RWPE2 (cell line): ENCODE measurements around the gene AMH.
A peak's percentile ranks its signal among the peaks of the same experiment; 100 is the strongest.

Experiments used
- ATAC-seq: fragments of 200-7000 bp; cut with Tn5 transposase; 3 replicates; pipeline ENCODE4 v1.9.1; 2021; ENCODE audit warnings: low read depth
- DNase-seq: peaks from one replicate; pipeline ENCODE4 v3.0.0-alpha.2; 2020; ENCODE audit warnings: low spot score
- H3K27ac ChIP-seq: fragments of 450-650 bp; 2 replicates; pipeline ENCODE4 v1.5.1; 2017; ENCODE audit warnings: mild to moderate bottlenecking; ENCODE audit not compliant: poor library complexity, severe bottlenecking
- H3K27me3 ChIP-seq: fragments of 250-450 bp; sonication (Bioruptor Pico); 2 replicates; pipeline ENCODE4 v1.5.1; 2021; ENCODE audit warnings: mild to moderate bottlenecking, moderate library complexity; ENCODE audit not compliant: insufficient read depth, poor library complexity, severe bottlenecking
- H3K36me3 ChIP-seq: fragments of 250-450 bp; sonication (Bioruptor Pico); 2 replicates; pipeline ENCODE4 v1.5.1; 2020; ENCODE audit warnings: low read depth, mild to moderate bottlenecking, moderate library complexity
- H3K4me1 ChIP-seq: fragments of 250-450 bp; sonication (Bioruptor Pico); 2 replicates; pipeline ENCODE4 v1.5.1; 2021; ENCODE audit warnings: mild to moderate bottlenecking, moderate library complexity; ENCODE audit not compliant: insufficient read depth, poor library complexity, severe bottlenecking
- H3K4me3 ChIP-seq: fragments of 250-450 bp; sonication (Bioruptor Pico); 2 replicates; pipeline ENCODE4 v1.5.1; 2021; ENCODE audit warnings: mild to moderate bottlenecking, moderate library complexity; ENCODE audit not compliant: severe bottlenecking
- H3K9me3 ChIP-seq: fragments of 250-450 bp; sonication (Bioruptor Pico); 2 replicates; pipeline ENCODE4 v1.5.1; 2021; ENCODE audit warnings: mild to moderate bottlenecking, moderate library complexity; ENCODE audit not compliant: severe bottlenecking
- TF ChIP-seq, protein P1 (sequence below): fragments of 450-650 bp; IDR thresholded peaks from one replicate; pipeline ENCODE4 v1.5.1; 2017; ENCODE audit warnings: mild to moderate bottlenecking, moderate library complexity; ENCODE audit not compliant: poor library complexity, severe bottlenecking

AMH gene

DNA sequence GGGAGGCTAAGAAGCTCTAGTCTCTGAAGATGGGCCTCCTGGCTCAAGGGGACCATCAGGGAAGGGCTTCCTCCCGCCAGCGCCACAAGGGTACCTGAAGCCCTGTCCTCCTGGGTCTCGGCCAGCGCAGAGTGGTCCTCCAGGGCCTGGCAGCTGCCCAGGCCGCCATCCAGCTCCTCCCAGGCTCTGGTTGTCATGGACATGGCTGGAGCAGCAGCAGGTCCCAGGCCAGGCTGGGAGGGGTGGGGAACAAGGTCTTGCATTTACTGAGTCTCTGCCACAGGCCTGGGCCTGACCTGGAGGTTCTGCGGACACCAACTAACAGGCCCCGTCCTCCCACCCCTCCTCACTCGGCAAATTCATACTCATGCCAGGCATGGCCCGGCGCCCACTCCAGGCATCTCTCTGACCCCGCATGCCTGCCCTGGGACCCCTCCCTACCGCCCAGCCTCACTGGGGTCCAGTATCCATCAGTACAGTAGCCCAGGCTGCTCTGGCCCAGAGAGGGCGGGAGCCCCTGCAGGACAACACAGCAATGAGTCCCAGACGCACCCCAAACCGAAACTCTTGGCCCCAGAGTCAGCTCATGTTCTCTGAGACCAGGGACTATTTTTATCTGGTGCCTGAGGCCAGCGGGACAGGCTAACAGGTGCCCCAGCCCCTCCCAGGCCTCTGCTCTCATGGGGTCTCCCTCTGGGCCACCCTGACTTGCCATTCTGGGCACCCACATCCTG is 6.2 kb downstream of the AMH start:
- no peak for ATAC-seq
- DNase-seq: peak; percentile 58
- Histone ChIP-seq H3K36me3 (no peaks in the 10 kb centered on the region), H3K27ac (no peak overlapping the region), H3K27me3 (peaks cover 38% of the 10 kb centered on the region), H3K4me1 (no peaks in the 10 kb centered on the region), H3K4me3 (no peak overlapping the region), H3K9me3 (no peaks in the 10 kb centered on the region)
- TF ChIP-seq, protein P1, sequence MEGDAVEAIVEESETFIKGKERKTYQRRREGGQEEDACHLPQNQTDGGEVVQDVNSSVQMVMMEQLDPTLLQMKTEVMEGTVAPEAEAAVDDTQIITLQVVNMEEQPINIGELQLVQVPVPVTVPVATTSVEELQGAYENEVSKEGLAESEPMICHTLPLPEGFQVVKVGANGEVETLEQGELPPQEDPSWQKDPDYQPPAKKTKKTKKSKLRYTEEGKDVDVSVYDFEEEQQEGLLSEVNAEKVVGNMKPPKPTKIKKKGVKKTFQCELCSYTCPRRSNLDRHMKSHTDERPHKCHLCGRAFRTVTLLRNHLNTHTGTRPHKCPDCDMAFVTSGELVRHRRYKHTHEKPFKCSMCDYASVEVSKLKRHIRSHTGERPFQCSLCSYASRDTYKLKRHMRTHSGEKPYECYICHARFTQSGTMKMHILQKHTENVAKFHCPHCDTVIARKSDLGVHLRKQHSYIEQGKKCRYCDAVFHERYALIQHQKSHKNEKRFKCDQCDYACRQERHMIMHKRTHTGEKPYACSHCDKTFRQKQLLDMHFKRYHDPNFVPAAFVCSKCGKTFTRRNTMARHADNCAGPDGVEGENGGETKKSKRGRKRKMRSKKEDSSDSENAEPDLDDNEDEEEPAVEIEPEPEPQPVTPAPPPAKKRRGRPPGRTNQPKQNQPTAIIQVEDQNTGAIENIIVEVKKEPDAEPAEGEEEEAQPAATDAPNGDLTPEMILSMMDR: no peak

DNA sequence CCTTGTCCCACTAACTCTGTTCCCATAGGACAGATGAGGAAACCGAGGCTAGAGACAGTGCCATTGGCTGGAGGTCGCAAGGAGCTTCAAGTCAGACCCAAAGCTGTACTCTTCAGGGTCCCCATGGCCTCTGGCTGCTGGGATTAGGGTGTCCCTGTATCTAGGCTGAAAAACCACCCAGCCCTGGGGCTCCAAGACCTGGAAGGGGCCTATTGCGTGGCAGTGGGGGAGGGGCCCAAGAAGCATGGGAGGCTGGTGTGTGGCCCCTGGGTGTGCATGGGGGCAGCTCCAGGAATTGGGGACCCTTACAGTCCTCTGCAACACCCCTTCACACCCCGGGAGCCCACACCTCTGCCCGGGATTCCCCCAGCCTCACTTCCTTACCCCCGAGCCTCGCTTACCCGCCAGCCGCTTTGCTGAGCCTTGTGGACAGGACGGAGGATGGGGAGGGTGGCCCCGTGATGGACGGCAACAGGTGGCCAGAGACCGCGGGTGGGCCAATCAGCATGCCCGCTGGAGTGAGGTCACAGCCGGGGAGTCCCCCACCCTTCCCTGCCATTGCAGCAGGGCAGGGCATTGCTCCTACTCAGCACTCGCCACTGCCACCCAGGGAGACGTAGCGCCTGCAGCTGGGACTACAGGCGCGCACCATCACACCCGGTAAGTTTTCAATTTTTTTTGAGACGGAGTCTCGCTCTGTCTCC is 7.0 kb downstream of the AMH start, which contains the start of gene JSRP1:
JSRP1 (minus strand) TSS at position 436 of the 704 bp plus-strand sequence. CDS start 1,103 bp downstream, outside the sequence.
- H3K27ac ChIP-seq: no peak within 1 kb of the TSS
- H3K4me1 ChIP-seq: no peaks in the 10 kb centered on the region
- ATAC-seq (no peak), DNase-seq (peak; percentile 52)
- H3K4me3 ChIP-seq: no peak within 1 kb of the TSS
- no peaks in the 10 kb centered on the region for H3K9me3 ChIP-seq
- TF ChIP-seq, protein P1: no peak
- H3K27me3 ChIP-seq: peaks cover 30% of the 10 kb centered on the region
- H3K36me3 ChIP-seq: no peaks in the 10 kb centered on the region

DNA sequence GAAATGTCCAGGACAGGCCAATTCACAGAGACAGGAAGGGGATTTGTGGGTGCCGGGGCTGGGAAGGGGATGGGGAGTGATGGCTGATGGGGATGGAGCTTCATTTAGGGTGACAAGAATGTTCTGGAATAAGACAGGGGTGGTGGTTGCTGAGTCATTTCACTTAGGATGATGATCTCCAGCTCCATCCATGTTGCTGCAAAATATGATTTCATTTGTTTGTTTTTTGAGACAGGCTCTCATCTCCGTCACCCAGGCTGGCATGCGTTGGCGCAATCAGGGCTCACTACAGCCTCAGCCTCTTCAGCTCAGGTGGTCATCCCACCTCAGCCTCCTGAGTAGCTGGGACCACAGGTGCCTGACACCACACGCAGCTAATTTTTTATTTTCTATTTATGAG is 10.2 kb downstream of the AMH start:
- Histone ChIP-seq H3K4me1 (no peaks in the 10 kb centered on the region), H3K36me3 (no peaks in the 10 kb centered on the region), H3K4me3 (no peak overlapping the region), H3K27me3 (peaks cover under 1% of the 10 kb centered on the region), H3K9me3 (no peaks in the 10 kb centered on the region), H3K27ac (no peak overlapping the region)
- DNase-seq: no peak
- ATAC-seq: peak; percentile 44; the same call in 2 of the 3 replicates
- TF ChIP-seq, protein P1: no peak

DNA sequence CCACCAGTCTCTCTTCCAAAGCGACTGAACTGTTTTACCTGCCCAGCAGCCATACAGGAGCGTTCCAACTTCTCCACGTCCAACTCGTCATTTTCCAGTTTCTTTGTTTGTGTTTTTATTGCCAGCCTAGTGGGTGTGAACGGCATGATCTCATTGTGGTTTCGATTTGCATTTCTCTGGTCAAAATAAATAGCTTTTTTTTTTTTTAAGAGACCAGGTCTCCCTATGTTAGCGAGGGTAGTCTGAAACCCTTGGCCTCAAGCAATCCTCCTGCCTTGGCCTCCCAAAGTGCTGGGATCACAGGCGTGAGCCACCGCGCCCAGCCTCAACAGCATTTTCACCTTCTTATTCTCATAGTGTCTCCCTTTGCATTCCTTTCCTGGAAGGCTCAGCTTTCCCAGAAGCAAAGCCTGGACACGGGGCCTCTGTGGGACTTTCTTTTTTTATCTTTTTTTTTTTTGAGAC is 11.2 kb downstream of the AMH start:
- Histone ChIP-seq H3K4me3 (no peak overlapping the region), H3K36me3 (no peaks in the 10 kb centered on the region), H3K4me1 (no peaks in the 10 kb centered on the region), H3K9me3 (no peaks in the 10 kb centered on the region), H3K27me3 (no peaks in the 10 kb centered on the region), H3K27ac (no peak overlapping the region)
- ATAC-seq: no peak
- DNase-seq: no peak
- TF ChIP-seq, protein P1: no peak
